A549 (cell line): Measurements from ENCODE around the gene SLC2A5. TPM values are rescaled to one million over a fixed set of nuclear protein-coding genes. Genes with fewer than 3 reads are reported as not detected.

ENCODE experiments used
- ATAC-seq, 2 experiments: fragments of 200-7000 bp in 1 of 2; fragments of >200 bp in 1 of 2; cut with Nextera tagmentation in 1 of 2; cut with Tn5 transposase in 1 of 2; 3 replicates each; pipeline versions ENCODE4 v1.8.0 to v1.9.1; 2018 to 2020; ENCODE audit warnings: mild to moderate bottlenecking in 1 of 2, moderate library complexity in 1 of 2
- CTCF ChIA-PET: fragments of 300-600 bp; sonication (Branson Sonifier 250); formaldehyde crosslinking; extraction: SDS; loops from one replicate; lab custom pipeline; 2021; ENCODE audit warnings: antibody characterized with exemption, inconsistent platforms; lab: Yijun Ruan, JAX
- POLR2A ChIA-PET: fragments of 350-600 bp; formaldehyde crosslinking; extraction: SDS; loops from one replicate; lab custom pipeline; 2021; ENCODE audit warnings: antibody characterized with exemption, inconsistent platforms; lab: Yijun Ruan, JAX
- DNase-seq, 2 experiments: peaks; one replicate each; pipeline versions ENCODE4 v3.0.0 to v3.0.0-alpha.2; 2011 to 2016; ENCODE audit warnings: low read depth in 1 of 2, low spot score in 1 of 2
- FAIRE-seq: peaks from 2 replicates; lab custom pipeline; 2011; peaks lifted over from hg19 to GRCh38; lab: Jason Lieb, UNC
- H3K27ac ChIP-seq, 2 experiments: fragments of >200 bp; sonication (Bioruptor Twin); formaldehyde crosslinking; 3 replicates each; pipeline ENCODE4 v1.5.1; 2016 to 2017
- H3K4me1 ChIP-seq: fragments of >200 bp; sonication (Bioruptor Twin); formaldehyde crosslinking; 3 replicates; pipeline ENCODE4 v1.6.1; 2016
- H3K4me2 ChIP-seq: fragments of >200 bp; sonication (Bioruptor Twin); formaldehyde crosslinking; 3 replicates; pipeline ENCODE4 v1.6.1; 2016
- H3K4me3 ChIP-seq: fragments of >200 bp; sonication (Bioruptor Twin); formaldehyde crosslinking; 3 replicates; pipeline ENCODE4 v1.5.1; 2016
- H3K9me3 ChIP-seq: fragments of >200 bp; sonication (Bioruptor Twin); formaldehyde crosslinking; 3 replicates; pipeline ENCODE4 v1.6.1; 2016
- BHLHE40 ChIP-seq: IDR thresholded peaks from 2 replicates; pipeline ENCODE4 v1.6.1; 2012; ENCODE audit warnings: low read depth, low read length, inconsistent platforms
- CBX8 ChIP-seq: fragments of 200-600 bp; sonication (generic); IDR thresholded peaks from 2 replicates; pipeline ENCODE4 v1.6.1; 2016
- CHD4 ChIP-seq: fragments of 200-600 bp; sonication (generic); IDR thresholded peaks from 2 replicates; pipeline ENCODE4 v1.6.1; 2016; ENCODE audit warnings: antibody characterized with exemption, mild to moderate bottlenecking, borderline replicate concordance
- EP300 ChIP-seq, 2 experiments: fragments of >200 bp; sonication (Bioruptor Twin); formaldehyde crosslinking; IDR thresholded peaks; 2 replicates in 1 of 2; 3 replicates in 1 of 2; pipeline ENCODE4 v1.6.1; 2016 to 2017
- FOSL2 ChIP-seq, 2 experiments: fragments of 450-650 bp in 1 of 2; fragments of >200 bp in 1 of 2; sonication (Bioruptor Twin) in 1 of 2; formaldehyde crosslinking; IDR thresholded peaks; 2 replicates each; pipeline versions ENCODE4 v1.5.0 to v1.6.1; 2016 to 2020; ENCODE audit warnings: mild to moderate bottlenecking in 1 of 2, moderate library complexity in 1 of 2
- GATA3 ChIP-seq: IDR thresholded peaks from 2 replicates; pipeline ENCODE4 v1.6.1; 2012; ENCODE audit warnings: borderline replicate concordance
- HEYL ChIP-seq: fragments of 250-450 bp; sonication (Bioruptor Pico); IDR thresholded peaks from 2 replicates; pipeline ENCODE4 v1.8.0; 2021; ENCODE audit warnings: mild to moderate bottlenecking, moderate library complexity
- HOXA7 ChIP-seq: fragments of 250-450 bp; sonication (Bioruptor Pico); IDR thresholded peaks from 2 replicates; pipeline ENCODE4 v1.5.0; 2020; ENCODE audit warnings: mild to moderate bottlenecking, moderate library complexity
- HOXB5 ChIP-seq: fragments of 250-450 bp; sonication (Bioruptor Pico); IDR thresholded peaks from 2 replicates; pipeline ENCODE4 v1.5.0; 2020; ENCODE audit warnings: mild to moderate bottlenecking, moderate library complexity
- JUNB ChIP-seq: fragments of >200 bp; sonication (Bioruptor Twin); formaldehyde crosslinking; IDR thresholded peaks from 2 replicates; pipeline ENCODE4 v1.6.1; 2016
- KDM5A ChIP-seq: fragments of 200-600 bp; sonication (generic); IDR thresholded peaks from 2 replicates; pipeline ENCODE4 v1.6.1; 2016; ENCODE audit warnings: antibody characterized with exemption, mild to moderate bottlenecking
- MAZ ChIP-seq: fragments of 150-350 bp; IDR thresholded peaks from 2 replicates; pipeline ENCODE4 v1.6.1; 2014; ENCODE audit warnings: antibody characterized with exemption, low read depth, low read length, borderline replicate concordance
- MYC ChIP-seq: IDR thresholded peaks from 2 replicates; pipeline ENCODE4 v1.6.1; 2012; ENCODE audit warnings: mild to moderate bottlenecking, inconsistent platforms, low read length, improper control_type of control experiment, borderline replicate concordance
- NR3C1 ChIP-seq: fragments of >200 bp; sonication (Bioruptor Twin); formaldehyde crosslinking; IDR thresholded peaks from 3 replicates; pipeline ENCODE4 v1.6.1; 2017
- POLR2A ChIP-seq: IDR thresholded peaks from 2 replicates; pipeline ENCODE4 v1.6.1; 2012; ENCODE audit warnings: mild to moderate bottlenecking, low read length
- POLR2AphosphoS2 ChIP-seq: conservative IDR thresholded peaks from 2 replicates; pipeline ENCODE4 v1.6.1; 2012; ENCODE audit warnings: low read length, improper control_type of control experiment, inconsistent platforms
- REST ChIP-seq: fragments of 200-600 bp; sonication (generic); IDR thresholded peaks from 2 replicates; pipeline ENCODE4 v1.6.1; 2016; ENCODE audit warnings: antibody characterized with exemption, mild to moderate bottlenecking, moderate library complexity
- RFX5 ChIP-seq: fragments of 450-650 bp; IDR thresholded peaks from 2 replicates; pipeline ENCODE4 v1.7.1; 2014; ENCODE audit warnings: antibody characterized with exemption, mild to moderate bottlenecking, moderate library complexity
- SMC3 ChIP-seq: fragments of >200 bp; sonication (Bioruptor Twin); formaldehyde crosslinking; IDR thresholded peaks from 3 replicates; pipeline ENCODE4 v1.6.1; 2018; ENCODE audit warnings: inconsistent platforms
- SREBF2 ChIP-seq: fragments of 450-650 bp; IDR thresholded peaks from 2 replicates; pipeline ENCODE4 v1.6.1; 2014; ENCODE audit warnings: mild to moderate bottlenecking, moderate library complexity
- TFCP2L1 ChIP-seq: fragments of 250-450 bp; sonication (Bioruptor Pico); IDR thresholded peaks from 2 replicates; pipeline ENCODE4 v1.5.0; 2021; ENCODE audit warnings: mild to moderate bottlenecking
- ZC3H11A ChIP-seq: fragments of 450-650 bp; IDR thresholded peaks from 2 replicates; pipeline ENCODE4 v1.6.1; 2014; ENCODE audit warnings: antibody characterized with exemption, mild to moderate bottlenecking
- ZNF302 ChIP-seq: fragments of 250-450 bp; sonication (Bioruptor Pico); IDR thresholded peaks from 2 replicates; pipeline ENCODE4 v1.9.0; 2021; ENCODE audit warnings: inconsistent platforms, mild to moderate bottlenecking, moderate library complexity
- WGBS: methylation state at CpG from one replicate; pipeline ENCODE4 v1.1.6; 2017; ENCODE audit errors: missing lambda C conversion rate; 5-methylcytosine and 5-hydroxymethylcytosine counted together
- polyA plus RNA-seq, 4 experiments: library from polyadenylated mRNA; depleted of rRNA in 3 of 4; stranded (reverse); fragments of >200 nt; fragmentation: RNase III in 1 of 4; extraction: RNeasy Plus Mini Kit Qiagen cat#74134 plus additional on column Dnase treatment in 1 of 4; gene quantifications; 2 replicates in 3 of 4; 3 replicates in 1 of 4; pipeline ENCODE4 v1.2.3, GENCODE V29; 2011 to 2017
- TF ChIP-seq, protein P1 (sequence below): fragments of 450-650 bp; IDR thresholded peaks from 2 replicates; pipeline ENCODE4 v1.6.1; 2014; ENCODE audit warnings: antibody characterized with exemption
- TF ChIP-seq, protein P2 (sequence below): IDR thresholded peaks from 2 replicates; pipeline ENCODE4 v1.6.1; 2012

The SLC2A5 gene
- polyA plus RNA-seq, 2 of the 4 experiments (the other 2 are of a cell fraction) = 0.12 to 0.19 TPM

DNA sequence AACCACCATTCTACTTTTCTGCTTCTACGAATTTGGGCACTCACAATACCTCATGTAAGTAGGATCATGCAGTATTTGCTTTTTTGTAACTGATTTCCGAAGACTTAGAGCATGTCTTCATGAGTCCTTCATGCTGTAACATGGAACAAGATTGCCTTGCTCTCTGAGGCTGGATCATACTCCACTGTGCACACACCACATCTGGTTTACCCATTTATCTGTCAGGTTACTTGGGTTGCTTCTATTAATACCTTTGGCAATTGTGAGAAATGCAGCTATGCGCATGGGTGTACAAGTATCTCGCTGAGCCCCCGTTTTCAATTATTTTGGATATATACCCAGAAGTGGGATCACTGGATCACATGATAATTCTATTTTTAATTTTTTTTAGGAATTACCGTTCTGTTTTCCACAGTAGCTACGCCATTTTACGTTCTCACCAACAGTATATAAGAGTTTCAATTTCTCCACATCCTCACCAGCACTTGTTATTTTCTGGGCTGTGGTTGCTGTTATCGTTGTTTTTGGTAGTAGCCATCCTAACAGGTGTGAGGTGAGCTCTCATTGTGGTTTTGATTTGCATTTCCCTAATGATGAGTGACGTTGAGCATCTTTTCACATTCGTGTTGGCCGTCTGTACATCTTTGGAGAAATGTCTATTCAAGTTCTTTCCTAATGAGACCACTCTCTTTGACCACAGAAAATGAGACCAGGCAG, 10.7 kb upstream of the SLC2A5 start (continued):
- TF ChIP-seq BHLHE40 = no peak

DNA sequence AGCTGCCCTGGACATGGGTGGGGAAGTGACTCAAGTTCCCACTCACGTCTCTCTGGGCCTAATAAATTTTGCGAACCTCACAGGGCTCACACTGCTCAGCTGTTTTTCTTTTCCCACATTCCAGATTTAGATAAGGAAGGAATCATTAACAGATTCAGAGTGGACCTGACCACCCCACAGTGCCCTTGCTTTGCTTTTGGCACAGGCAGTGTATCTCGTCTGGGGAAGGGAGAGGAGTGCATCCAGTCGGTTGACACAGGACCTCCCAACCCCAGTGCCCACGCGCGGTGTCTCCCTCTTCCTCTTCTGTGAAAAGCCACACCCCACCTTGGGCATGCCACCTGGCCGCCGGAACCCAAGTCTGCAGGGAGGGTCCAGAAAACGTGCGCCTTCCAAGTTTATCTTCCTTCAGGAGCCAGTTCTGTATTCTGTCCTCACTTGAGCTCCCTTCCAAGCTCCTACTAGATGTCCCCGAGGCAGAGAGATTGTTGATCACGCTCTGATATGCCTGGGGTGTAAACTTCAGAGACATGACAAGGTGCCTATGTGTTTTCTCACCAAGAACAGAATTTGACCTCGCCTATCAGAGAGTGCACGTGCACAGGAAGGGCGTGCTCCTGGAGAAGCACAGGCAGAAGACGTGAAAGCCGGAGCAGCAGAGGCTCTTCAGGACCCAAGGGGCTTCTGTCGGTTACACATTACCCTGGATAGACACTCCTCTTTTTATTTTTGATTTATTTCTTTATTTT, 9.5 kb upstream of the SLC2A5 start:
- H3K4me2 ChIP-seq = peak overlapping the region; percentile 14; the same call in 1 of the 3 replicates
- ATAC-seq = peak; percentile 13 to 47; a peak in 3 of 6 replicates
- FAIRE-seq = no peak
- no peak for TF ChIP-seq ZNF302
- TF ChIP-seq SREBF2 = no peak
- TF ChIP-seq MYC = no peak
- no peak for TF ChIP-seq ZC3H11A
- no peak for TF ChIP-seq FOSL2 (IDR thresholded peaks at IDR 0.05)
- TF ChIP-seq FOSL2 (CRISPR knock-in tag; IDR thresholded peaks at IDR 0.05) = no peak
- no peak for TF ChIP-seq REST
- no peak for TF ChIP-seq EP300 (IDR thresholded peaks at IDR 0.05)
- TF ChIP-seq, all 56 proteins: peak for 0
- DNase-seq = peak in 1 of 2 experiments; percentile 34
- ChIA-PET POLR2A (no interaction called here), CTCF (no interaction called here)
- Histone ChIP-seq H3K9me3 (no peaks in the 10 kb centered on the region), H3K4me1 (peaks cover 19% of the 10 kb centered on the region), H3K4me3 (no peak overlapping the region), H3K27ac (peak overlapping the region; percentile 10 to 37; a peak in 1 of 6 replicates)
- WGBS = 62% methylated on average over 19 of the region's 19 CpGs

DNA sequence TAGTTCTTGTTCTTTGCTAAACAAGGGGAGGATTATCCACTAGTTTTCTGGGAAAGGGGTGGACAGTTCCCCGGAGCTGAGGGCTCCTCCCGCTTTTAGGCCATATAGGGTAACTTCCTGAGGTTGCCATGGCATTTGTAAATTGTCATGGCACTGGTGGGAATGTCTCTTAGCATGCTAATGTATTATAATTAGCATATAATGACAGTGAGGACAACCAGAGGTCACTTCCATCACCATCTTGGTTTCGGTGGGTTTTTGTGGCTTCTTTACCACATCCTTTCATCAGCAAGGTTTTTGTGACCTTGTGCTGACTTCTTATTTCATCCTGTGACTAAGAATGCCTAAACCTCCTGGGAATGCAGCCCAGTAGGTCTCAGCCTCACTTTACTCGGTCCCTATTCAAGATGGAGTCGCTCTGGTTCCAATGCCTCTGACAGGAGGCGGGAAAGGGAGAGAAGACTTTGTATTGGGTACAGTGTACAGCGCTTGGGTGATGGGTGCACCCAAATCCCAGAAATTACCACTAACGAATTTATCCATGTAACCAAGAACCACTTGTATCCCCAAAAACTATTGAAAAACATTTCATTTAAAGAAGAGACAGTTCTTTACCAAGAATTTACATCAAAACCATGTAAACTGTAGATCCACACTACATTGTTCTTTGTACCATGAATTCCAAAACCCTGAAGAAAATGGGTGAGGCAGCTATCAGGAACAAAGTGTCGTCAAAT, 8.7 kb upstream of the SLC2A5 start:
- POLR2A ChIA-PET = no interaction called here
- peaks cover 19% of the 10 kb centered on the region for H3K4me1 ChIP-seq
- TF ChIP-seq, protein P1, sequence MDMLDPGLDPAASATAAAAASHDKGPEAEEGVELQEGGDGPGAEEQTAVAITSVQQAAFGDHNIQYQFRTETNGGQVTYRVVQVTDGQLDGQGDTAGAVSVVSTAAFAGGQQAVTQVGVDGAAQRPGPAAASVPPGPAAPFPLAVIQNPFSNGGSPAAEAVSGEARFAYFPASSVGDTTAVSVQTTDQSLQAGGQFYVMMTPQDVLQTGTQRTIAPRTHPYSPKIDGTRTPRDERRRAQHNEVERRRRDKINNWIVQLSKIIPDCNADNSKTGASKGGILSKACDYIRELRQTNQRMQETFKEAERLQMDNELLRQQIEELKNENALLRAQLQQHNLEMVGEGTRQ = no peak
- TF ChIP-seq HOXA7 (CRISPR knock-in tag) (no peak), KDM5A (no peak), TFCP2L1 (CRISPR knock-in tag) (no peak), HEYL (CRISPR knock-in tag) (no peak), CBX8 (no peak), JUNB (no peak), POLR2AphosphoS2 (no peak), CHD4 (no peak), MYC (no peak), ZNF302 (no peak), SMC3 (no peak), GATA3 (no peak), MAZ (no peak), POLR2A (no peak), RFX5 (no peak), NR3C1 (no peak), HOXB5 (CRISPR knock-in tag) (no peak)
- TF ChIP-seq, protein P2, sequence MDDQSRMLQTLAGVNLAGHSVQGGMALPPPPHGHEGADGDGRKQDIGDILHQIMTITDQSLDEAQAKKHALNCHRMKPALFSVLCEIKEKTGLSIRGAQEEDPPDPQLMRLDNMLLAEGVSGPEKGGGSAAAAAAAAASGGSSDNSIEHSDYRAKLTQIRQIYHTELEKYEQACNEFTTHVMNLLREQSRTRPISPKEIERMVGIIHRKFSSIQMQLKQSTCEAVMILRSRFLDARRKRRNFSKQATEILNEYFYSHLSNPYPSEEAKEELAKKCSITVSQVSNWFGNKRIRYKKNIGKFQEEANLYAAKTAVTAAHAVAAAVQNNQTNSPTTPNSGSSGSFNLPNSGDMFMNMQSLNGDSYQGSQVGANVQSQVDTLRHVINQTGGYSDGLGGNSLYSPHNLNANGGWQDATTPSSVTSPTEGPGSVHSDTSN = no peak
- H3K9me3 ChIP-seq = no peaks in the 10 kb centered on the region
- H3K4me2 ChIP-seq = no peak overlapping the region
- FAIRE-seq = no peak
- ATAC-seq = no peak
- CTCF ChIA-PET = no interaction called here
- H3K4me3 ChIP-seq = no peak overlapping the region
- H3K27ac ChIP-seq = peak overlapping the region in 1 of 2 experiments; percentile 29; a peak in 1 of 6 replicates
- DNase-seq = no peak
- WGBS = 73% methylated on average over 9 of the region's 9 CpGs
